ENCODE results near the gene ANXA4. TPM values are rescaled to one million over a fixed set of nuclear protein-coding genes. Genes with fewer than 3 reads are reported as not detected.

ANXA4 gene
- total RNA-seq, 1 donor from 2014 or later, result 39.7 TPM

Other genes with a start within 250 kb of the ANXA4 start
- gene AAK1, start 98.4 kb upstream of the ANXA4 start, total RNA-seq, result 124 TPM
- gene GMCL1, start 87.5 kb downstream of the ANXA4 start, total RNA-seq, result 5.7 TPM
- gene SNRNP27, start 151.8 kb downstream of the ANXA4 start, total RNA-seq, result 48.6 TPM
- gene MXD1, start 173.0 kb downstream of the ANXA4 start, total RNA-seq, result 6.2 TPM
- gene ASPRV1, start 219.5 kb downstream of the ANXA4 start, total RNA-seq, result 0.81 TPM